Psoas muscle (tissue), 8 donors: ENCODE data around the gene DEPDC4. TPM values are rescaled to one million over a fixed set of nuclear protein-coding genes. Genes with fewer than 3 reads are reported as not detected.
A peak's percentile ranks its signal among the peaks of the same experiment; 100 is the strongest.
"Not testable (repeated sequence)": the region's sequence is repeated elsewhere in the genome, so short reads cannot be mapped to it uniquely, and the experiment has no call there.

Source experiments
- ATAC-seq, 4 donors: fragments of 200-7000 bp; cut with Tn5 transposase; one replicate each; pipeline ENCODE4 v1.9.1; 2020; ENCODE audit warnings: moderate library complexity in 3 of 4, mild to moderate bottlenecking in 2 of 4
- DNase-seq, 2 donors: peaks; one replicate each; pipeline ENCODE4 v3.0.0-alpha.2; 2020
- H3K27ac ChIP-seq: fragments of 200-600 bp; one replicate; pipeline ENCODE4 v1.8.0; 2022
- H3K27me3 ChIP-seq, 3 donors: fragments of 200-600 bp in 1 of 3; one replicate each; pipeline versions ENCODE4 v1.6.1 to v1.8.0; 2013 to 2022; ENCODE audit warnings: low read length in 2 of 3, mild to moderate bottlenecking in 2 of 3, moderate library complexity in 1 of 3; ENCODE audit not compliant: insufficient read depth in 3 of 3
- H3K36me3 ChIP-seq, 2 donors: fragments of 200-600 bp in 1 of 2; one replicate each; pipeline versions ENCODE4 v1.6.1 to v1.8.0; 2013 to 2022; ENCODE audit warnings: low read depth in 1 of 2, mild to moderate bottlenecking in 1 of 2, moderate library complexity in 1 of 2; ENCODE audit not compliant: insufficient read depth in 1 of 2
- H3K4me1 ChIP-seq: fragments of 200-600 bp; one replicate; pipeline ENCODE4 v1.8.0; 2022
- H3K4me3 ChIP-seq: fragments of 200-600 bp; one replicate; pipeline ENCODE4 v1.8.0; 2022; ENCODE audit warnings: mild to moderate bottlenecking
- H3K9me3 ChIP-seq: fragments of 200-600 bp; one replicate; pipeline ENCODE4 v1.8.0; 2022
- CTCF ChIP-seq: fragments of 200-600 bp; IDR thresholded peaks from one replicate; pipeline ENCODE4 v1.8.0; 2022; ENCODE audit warnings: antibody characterized with exemption
- WGBS, 3 donors: extraction: QIAGEN DNeasy Blood & Tissue Kit; methylation state at CpG; one replicate each; pipeline versions ENCODE4 v1.1.6 to v1.1.7; 2013; 5-methylcytosine and 5-hydroxymethylcytosine counted together
- intact Hi-C, 2 donors: fragments of 100-400 bp; cut with DNase I; formaldehyde crosslinking; loops; one replicate each; pipeline versions ENCODE4 v1.11.0 to v1.14.2; 2022
- long read RNA-seq, 2 donors: library from polyadenylated mRNA; unstranded; transcript quantifications; one replicate each; pipeline ENCODE4 v2.0.0, GENCODE V29; 2021
- polyA plus RNA-seq, 3 donors: library from polyadenylated mRNA; stranded (reverse); fragments of 200-250 nt; gene quantifications; one replicate each; pipeline ENCODE4 v1.2.3, GENCODE V29; 2013
- total RNA-seq, 4 donors: library from RNA; stranded (reverse); fragmentation: NEBNext Ultra II Directional in 2 of 4; extraction: Animal tissue kit (Norgen Biotek cat#: 25700) in 2 of 4; gene quantifications; one replicate each; pipeline versions ENCODE4 v1.2.1 to v1.2.4, GENCODE V29; 2021 to 2023
- donor health status: healthy with polysubstance abuse.
- donor health status: DM: no; HTN: no; CAD: no; lungs with moderate emphysema.
- donor health status: Bipolar disorder and iron deficiency.
- donor health status: healthy.
- donor health status: DM: yes; HTN: yes; CAD: no.
- donor health status: DM: no; HTN: no; CAD: no.
- donor health status: DM: no; HTN: no; CAD: no.
- donor health status: DM: yes; HTN: yes; CAD: no.

DEPDC4 gene
- total RNA-seq (1 to 10 TPM in 1 of 4 donors, under 1 TPM in 2, not detected in 1; 0.32 to 1.4 (median 0.47) TPM), polyA plus RNA-seq (under 1 TPM in 2 of 3 donors, not detected in 1; 0.14 to 0.65 TPM)
- long read RNA-seq, donor 1 = 0 reads
- long read RNA-seq, donor 2 = 0 reads

GRCh38 chr12:100266835-100267602 lies at the start of gene DEPDC4, which contains the start of gene SCYL2:
Gene DEPDC4, minus strand, starts transcription at chr12:100267079. Its CDS starts 3 bp downstream, at chr12:100267076.
Gene SCYL2, plus strand, starts transcription at chr12:100267177. Its CDS starts 15,794 bp downstream, at chr12:100282971.
- no peak for TF ChIP-seq CTCF
- Histone ChIP-seq H3K4me1 (peaks cover 18% of the 10 kb centered on the region), H3K9me3 (no peaks in the 10 kb centered on the region), H3K27me3 (no peaks in the 10 kb centered on the region), H3K27ac (peak within 1 kb of the TSS; percentile 97), H3K4me3 (peak within 1 kb of the TSS; percentile 96), H3K36me3 (no peaks in the 10 kb centered on the region)
- ATAC-seq (peak; percentile 97 to 98 (median 97)), DNase-seq (peak; percentile 94 to 97)
- intact Hi-C loops = loop anchor here (5.0 kb wide), 2 partner anchors 65 to 125 kb away; partner anchors contain the start of genes ACTR6 (in 1 of the 2) and BLTP3B (in 1 of the 2)
- 0% methylated on average over 50 to 62 of the region's 62 CpGs for WGBS, 3 donors

- intact Hi-C loops = no loop called here
- H3K4me3 ChIP-seq = no peak overlapping the region
- no peaks in the 10 kb centered on the region for H3K27me3 ChIP-seq
- TF ChIP-seq CTCF = no peak
- peaks cover 7% of the 10 kb centered on the region for H3K9me3 ChIP-seq
- H3K4me1 ChIP-seq = no peaks in the 10 kb centered on the region
- DNase-seq (no peak), ATAC-seq (no peak)
- no peak overlapping the region for H3K27ac ChIP-seq
- H3K36me3 ChIP-seq = peaks cover 0 to 55% of the 10 kb centered on the region in 2 donors
- WGBS, 3 donors = 77 to 88% (median 84%) methylated on average over 1 of the region's 1 CpG
Observed at GRCh38 chr12:100311317-100311716, 44.4 kb upstream of the DEPDC4 start.

- not testable (repeated sequence) for DNase-seq
- 96 to 99% (median 97%) methylated on average over 5 of the region's 5 CpGs for WGBS, 3 donors
Observed at GRCh38 chr12:100308138-100308537, 41.3 kb upstream of the DEPDC4 start.

GRCh38 chr12:100304334-100304733 lies 37.5 kb upstream of the DEPDC4 start:
- intact Hi-C loops, DNase-seq, H3K9me3 ChIP-seq, H3K4me1 ChIP-seq, H3K27me3 ChIP-seq, H3K4me3 ChIP-seq, H3K27ac ChIP-seq, ATAC-seq: not testable (repeated sequence)
- WGBS, 3 donors = 98 to 99% (median 98%) methylated on average over 7 of the region's 7 CpGs
- peaks cover 0 to 43% of the 10 kb centered on the region in 2 donors for H3K36me3 ChIP-seq

More at GRCh38 chr12:100308138-100308537, 41.3 kb upstream of the DEPDC4 start:
- ATAC-seq, H3K27me3 ChIP-seq, H3K4me1 ChIP-seq, H3K9me3 ChIP-seq, H3K27ac ChIP-seq, intact Hi-C loops, H3K4me3 ChIP-seq: not testable (repeated sequence)
- peaks cover 0 to 42% of the 10 kb centered on the region in 2 donors for H3K36me3 ChIP-seq

- intact Hi-C loops = no loop called here
- 96 to 97% (median 96%) methylated on average over 4 of the region's 4 CpGs for WGBS, 3 donors
- Histone ChIP-seq H3K4me1 (no peaks in the 10 kb centered on the region), H3K9me3 (peaks cover 7% of the 10 kb centered on the region), H3K27me3 (no peaks in the 10 kb centered on the region), H3K27ac (no peak overlapping the region), H3K4me3 (no peak overlapping the region), H3K36me3 (peaks cover 0 to 48% of the 10 kb centered on the region in 2 donors)
- ATAC-seq = no peak
- no peak for DNase-seq
- TF ChIP-seq CTCF = no peak
Observed at GRCh38 chr12:100303831-100304230, 37.0 kb upstream of the DEPDC4 start.
